Measurements from ENCODE around the gene RAPGEF2. TPM values are rescaled to one million over a fixed set of nuclear protein-coding genes. Genes with fewer than 3 reads are reported as not detected.

Gene RAPGEF2
- total RNA-seq, 1 experiment from 2014 or later, result 26.3 TPM

GRCh38 chr4:159278399-159278798 is 175.5 kb downstream of the RAPGEF2 start:
- Mint-ChIP-seq H3K4me1 (ENCODE audit: insufficient read depth, unreplicated experiment) (peaks cover 8% of the 10 kb centered on the region), H3K27me3 (ENCODE audit: insufficient read depth, unreplicated experiment) (no peaks in the 10 kb centered on the region), H3K36me3 (ENCODE audit: insufficient read depth, unreplicated experiment) (no peaks in the 10 kb centered on the region), H3K9me3 (ENCODE audit: unreplicated experiment) (no peaks in the 10 kb centered on the region), H3K4me3 (ENCODE audit: unreplicated experiment) (no peak overlapping the region), H3K27ac (ENCODE audit: low read depth, unreplicated experiment) (no peak overlapping the region)
- POLR2A ChIA-PET, result interaction anchor here (1.2 kb wide), 1 partner anchor 8 kb away, joined by 3 read pairs; no protein-coding TSS in a partner anchor
- intact Hi-C loops (cut with micrococcal nuclease), result no loop called here
- no TSS peak for BruUV-seq (replicated peaks)
- peak; percentile 26 for DNase-seq (ENCODE audit: unreplicated experiment)
- CTCF ChIA-PET, result interaction anchor here (0.6 kb wide), 1 partner anchor 9 kb away, joined by 4 read pairs; no protein-coding TSS in a partner anchor
- TF ChIP-seq, protein P1, sequence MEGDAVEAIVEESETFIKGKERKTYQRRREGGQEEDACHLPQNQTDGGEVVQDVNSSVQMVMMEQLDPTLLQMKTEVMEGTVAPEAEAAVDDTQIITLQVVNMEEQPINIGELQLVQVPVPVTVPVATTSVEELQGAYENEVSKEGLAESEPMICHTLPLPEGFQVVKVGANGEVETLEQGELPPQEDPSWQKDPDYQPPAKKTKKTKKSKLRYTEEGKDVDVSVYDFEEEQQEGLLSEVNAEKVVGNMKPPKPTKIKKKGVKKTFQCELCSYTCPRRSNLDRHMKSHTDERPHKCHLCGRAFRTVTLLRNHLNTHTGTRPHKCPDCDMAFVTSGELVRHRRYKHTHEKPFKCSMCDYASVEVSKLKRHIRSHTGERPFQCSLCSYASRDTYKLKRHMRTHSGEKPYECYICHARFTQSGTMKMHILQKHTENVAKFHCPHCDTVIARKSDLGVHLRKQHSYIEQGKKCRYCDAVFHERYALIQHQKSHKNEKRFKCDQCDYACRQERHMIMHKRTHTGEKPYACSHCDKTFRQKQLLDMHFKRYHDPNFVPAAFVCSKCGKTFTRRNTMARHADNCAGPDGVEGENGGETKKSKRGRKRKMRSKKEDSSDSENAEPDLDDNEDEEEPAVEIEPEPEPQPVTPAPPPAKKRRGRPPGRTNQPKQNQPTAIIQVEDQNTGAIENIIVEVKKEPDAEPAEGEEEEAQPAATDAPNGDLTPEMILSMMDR (IDR thresholded peaks at IDR 0.05; ENCODE audit: unreplicated experiment), result no peak

DNA sequence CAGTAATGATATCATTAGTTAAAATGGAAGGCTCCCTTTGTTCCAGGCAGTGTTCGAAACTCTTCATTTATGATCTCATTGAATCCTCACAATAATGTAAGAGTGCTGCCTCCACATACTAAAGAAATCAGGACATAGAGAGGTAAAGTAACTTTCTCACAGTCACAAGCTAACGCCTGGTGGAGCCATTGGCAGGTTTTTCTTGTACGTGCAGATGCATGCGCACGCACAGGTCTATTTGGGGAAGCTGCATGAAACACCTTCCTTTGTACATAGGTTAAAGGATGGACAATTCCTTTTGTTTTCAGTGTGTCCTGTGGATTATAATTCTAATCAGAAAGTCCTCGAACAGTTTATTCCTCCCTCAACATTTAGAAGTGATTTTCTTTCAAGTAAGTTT is 176.2 kb downstream of the RAPGEF2 start:
- Mint-ChIP-seq H3K27me3 (ENCODE audit: insufficient read depth, unreplicated experiment) (no peaks in the 10 kb centered on the region), H3K4me1 (ENCODE audit: insufficient read depth, unreplicated experiment) (peaks cover 12% of the 10 kb centered on the region), H3K36me3 (ENCODE audit: insufficient read depth, unreplicated experiment) (no peaks in the 10 kb centered on the region), H3K27ac (ENCODE audit: low read depth, unreplicated experiment) (no peak overlapping the region), H3K9me3 (ENCODE audit: unreplicated experiment) (no peaks in the 10 kb centered on the region), H3K4me3 (ENCODE audit: unreplicated experiment) (no peak overlapping the region)
- no TSS peak for BruUV-seq (replicated peaks)
- POLR2A ChIA-PET, result interaction anchor here (1.2 kb wide), 1 partner anchor 9 kb away, joined by 3 read pairs; no protein-coding TSS in a partner anchor
- CTCF ChIA-PET, result interaction anchor here (0.6 kb wide), 1 partner anchor 207 kb away, joined by 3 read pairs; no protein-coding TSS in a partner anchor
- TF ChIP-seq, protein P1 (IDR thresholded peaks at IDR 0.05; ENCODE audit: unreplicated experiment), result no peak
- no peak for DNase-seq (ENCODE audit: unreplicated experiment)
- intact Hi-C loops (cut with micrococcal nuclease), result no loop called here

DNA sequence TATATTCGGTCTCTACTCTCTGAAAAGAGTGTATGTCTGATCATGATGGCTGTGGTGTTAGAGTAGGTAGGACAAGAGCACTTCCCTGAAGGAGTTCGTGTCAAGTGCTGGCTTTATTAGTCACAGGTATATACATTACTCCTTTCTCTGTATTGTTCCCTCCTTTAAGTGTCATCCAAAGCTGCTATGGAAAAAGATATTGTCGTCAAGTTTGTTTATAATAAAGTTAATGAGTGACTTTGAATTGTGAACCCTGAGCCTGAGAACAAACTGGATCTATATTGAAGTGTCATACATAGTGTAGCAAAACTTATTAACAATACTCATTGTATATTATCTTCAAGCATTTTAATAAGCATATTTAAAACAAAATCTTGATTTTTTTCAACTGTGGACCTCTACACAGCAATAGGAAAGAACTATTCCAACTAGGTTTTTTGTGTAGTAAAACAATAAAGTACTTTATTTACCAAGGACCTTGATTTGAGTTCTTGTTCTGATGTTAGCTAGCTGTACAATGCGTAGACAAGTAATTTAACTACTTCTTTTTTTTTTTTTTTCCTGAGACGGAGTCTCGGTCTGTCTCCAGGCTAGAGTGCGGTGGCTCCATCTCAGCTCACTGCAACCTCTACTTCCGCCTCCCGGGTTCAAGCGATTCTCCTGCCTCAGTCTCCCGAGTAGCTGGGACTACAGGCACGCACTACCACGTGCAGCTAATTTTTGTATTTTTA is 177.7 kb downstream of the RAPGEF2 start:
- CTCF ChIA-PET, result interaction anchor here (0.6 to 1.1 kb wide), 3 partner anchors 9 to 78 kb away, joined by 3 read pairs; no protein-coding TSS in a partner anchor
- no peak overlapping the region for H3K27ac Mint-ChIP-seq (ENCODE audit: low read depth, unreplicated experiment)
- POLR2A ChIA-PET, result interaction anchor here (0.7 kb wide), 1 partner anchor 23 kb away, joined by 3 read pairs; no protein-coding TSS in a partner anchor
- DNase-seq (ENCODE audit: unreplicated experiment), result no peak
- H3K36me3 Mint-ChIP-seq (ENCODE audit: insufficient read depth, unreplicated experiment), result no peaks in the 10 kb centered on the region
- BruUV-seq (replicated peaks), result no TSS peak
- no peak overlapping the region for H3K4me3 Mint-ChIP-seq (ENCODE audit: unreplicated experiment)
- H3K27me3 Mint-ChIP-seq (ENCODE audit: insufficient read depth, unreplicated experiment), result no peaks in the 10 kb centered on the region
- peaks cover 13% of the 10 kb centered on the region for H3K4me1 Mint-ChIP-seq (ENCODE audit: insufficient read depth, unreplicated experiment)
- intact Hi-C loops (cut with micrococcal nuclease), result no loop called here
- no peaks in the 10 kb centered on the region for H3K9me3 Mint-ChIP-seq (ENCODE audit: unreplicated experiment)
- TF ChIP-seq, protein P1 (IDR thresholded peaks at IDR 0.05; ENCODE audit: unreplicated experiment), result no peak

GRCh38 chr4:159281771-159282170 is 178.9 kb downstream of the RAPGEF2 start:
- Mint-ChIP-seq H3K9me3 (ENCODE audit: unreplicated experiment) (no peaks in the 10 kb centered on the region), H3K27ac (ENCODE audit: low read depth, unreplicated experiment) (no peak overlapping the region), H3K36me3 (ENCODE audit: insufficient read depth, unreplicated experiment) (no peaks in the 10 kb centered on the region), H3K4me3 (ENCODE audit: unreplicated experiment) (no peak overlapping the region), H3K27me3 (ENCODE audit: insufficient read depth, unreplicated experiment) (no peaks in the 10 kb centered on the region), H3K4me1 (ENCODE audit: insufficient read depth, unreplicated experiment) (peaks cover 18% of the 10 kb centered on the region)
- no peak for DNase-seq (ENCODE audit: unreplicated experiment)
- ChIA-PET POLR2A (interaction anchor here (0.6 to 4.4 kb wide), 4 partner anchors 10 to 769 kb away, joined by 3 to 30 read pairs (median 3); no protein-coding TSS in a partner anchor), CTCF (interaction anchor here (0.8 to 1.4 kb wide), 2 partner anchors 10 to 174 kb away, joined by 3 read pairs; no protein-coding TSS in a partner anchor)
- TF ChIP-seq, protein P1 (IDR thresholded peaks at IDR 0.05; ENCODE audit: unreplicated experiment), result no peak
- intact Hi-C loops (cut with micrococcal nuclease), result no loop called here
- no TSS peak for BruUV-seq (replicated peaks)

Data from MCF 10A (cell line).